HG02623 (cell line): ENCODE measurements around the gene CHADL.

Experiments
- ATAC-seq: cut with Tn5 transposase; IDR thresholded peaks from one replicate; pipeline ENCODE4 v1.9.1; 2021; ENCODE audit warnings: moderate library complexity; ENCODE audit not compliant: unreplicated experiment

The CHADL gene

DNA sequence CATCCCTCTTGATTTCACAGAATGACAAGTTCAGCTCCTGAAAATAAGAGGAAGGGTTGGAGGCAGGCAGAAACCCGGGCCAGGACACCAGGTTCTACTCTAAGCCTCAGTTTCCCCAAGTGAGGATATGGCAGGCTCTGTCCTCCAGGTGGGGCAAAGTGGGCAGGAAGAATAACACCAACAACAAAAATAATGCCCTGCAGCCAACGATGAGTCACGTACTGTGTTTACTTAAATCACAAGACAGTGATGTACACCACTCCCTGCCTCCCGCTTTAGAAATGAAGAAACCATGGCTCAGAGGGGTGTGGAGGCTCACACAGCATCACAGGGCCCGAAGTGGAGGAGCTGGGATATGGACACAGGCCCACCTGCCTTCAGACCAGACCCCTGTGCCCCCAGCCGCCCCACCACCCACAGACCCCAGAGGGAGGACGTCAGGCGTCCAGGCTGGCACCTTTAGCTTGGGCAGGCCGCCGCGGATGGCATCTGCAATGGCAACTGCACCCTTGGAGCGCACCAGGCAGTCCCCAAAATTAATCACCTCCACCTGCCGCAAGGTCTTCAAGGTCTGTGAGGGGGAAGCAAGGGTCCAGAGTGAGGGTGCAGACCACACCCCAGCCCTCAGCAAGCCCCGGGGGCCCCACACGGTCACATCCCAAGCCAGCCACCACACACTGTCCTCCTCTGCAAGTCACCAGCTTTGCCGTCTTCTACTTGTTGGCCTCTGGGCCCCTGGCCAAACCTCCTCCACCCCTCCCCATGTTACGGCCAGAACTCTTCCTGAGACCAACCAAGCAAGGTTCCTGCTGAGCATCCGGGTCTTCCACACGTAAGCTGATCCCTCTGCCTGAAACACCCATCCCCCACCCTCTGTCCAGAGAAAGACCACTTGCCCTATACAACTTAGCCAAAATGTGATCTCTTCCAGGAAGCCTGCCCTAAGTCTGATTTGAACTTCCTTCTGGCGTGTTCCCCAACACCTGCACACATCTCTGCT lies 15.8 kb upstream of the CHADL start:
- ATAC-seq = no peak

DNA sequence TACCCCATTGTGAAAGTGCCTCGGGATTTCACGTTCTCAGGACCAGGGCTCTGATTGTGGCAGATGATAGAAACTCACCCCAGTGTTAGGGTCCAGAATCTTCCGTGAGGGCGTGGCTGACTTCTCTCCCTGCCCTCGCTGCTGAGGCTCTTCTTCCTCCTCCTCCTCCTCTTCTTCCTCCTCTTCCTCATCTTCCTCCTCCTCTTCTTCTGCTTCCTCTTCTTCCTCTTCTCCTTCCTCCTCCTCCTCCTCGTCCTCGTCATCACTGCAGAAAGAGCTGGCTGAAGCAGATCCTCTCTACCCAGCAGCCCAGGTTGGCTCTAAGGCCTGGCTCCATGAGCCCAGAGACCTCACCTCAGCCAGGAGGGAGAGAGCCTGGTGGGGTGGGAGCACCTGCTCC lies 13.5 kb upstream of the CHADL start:
- ATAC-seq = no peak

DNA sequence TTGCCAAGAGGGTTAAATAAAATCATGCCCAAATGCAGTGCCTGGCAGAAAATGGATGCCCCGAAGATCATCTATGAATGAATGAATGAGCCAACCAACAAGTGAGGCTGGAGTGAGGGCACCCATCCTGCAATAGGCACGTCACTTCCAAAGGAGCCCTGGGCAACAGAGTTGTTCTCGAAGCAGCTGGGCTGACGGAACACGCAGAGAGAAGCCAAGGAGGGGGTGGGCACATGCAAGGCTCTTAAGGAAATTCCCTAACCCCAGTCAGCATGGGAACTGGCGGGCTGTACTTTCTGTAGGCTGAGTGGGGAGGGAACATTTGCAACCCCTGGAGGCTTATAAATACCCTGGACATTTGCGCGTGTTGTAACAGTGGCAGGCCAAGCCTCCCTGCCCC lies 11.6 kb upstream of the CHADL start:
- no peak for ATAC-seq

DNA sequence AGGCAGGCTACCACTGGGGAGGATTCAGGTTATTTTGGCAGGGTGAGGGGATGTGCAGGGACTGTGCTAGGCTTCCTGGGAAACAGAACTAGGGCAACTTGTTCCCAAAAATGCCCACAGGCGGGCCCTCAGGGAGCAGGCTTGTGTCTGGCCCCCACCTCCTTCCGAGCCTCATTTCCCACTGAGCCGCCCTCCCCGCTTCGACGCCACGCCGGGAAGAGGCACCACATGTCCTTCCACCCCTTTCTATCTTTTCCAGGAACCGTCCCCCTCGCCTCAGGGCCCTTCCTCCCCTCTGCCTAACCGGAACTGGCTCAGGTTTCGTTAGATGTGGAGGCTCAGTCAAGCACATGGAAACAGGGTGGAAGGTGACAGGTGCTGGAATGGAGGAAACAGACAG lies 9.4 kb upstream of the CHADL start:
- ATAC-seq = no peak

DNA sequence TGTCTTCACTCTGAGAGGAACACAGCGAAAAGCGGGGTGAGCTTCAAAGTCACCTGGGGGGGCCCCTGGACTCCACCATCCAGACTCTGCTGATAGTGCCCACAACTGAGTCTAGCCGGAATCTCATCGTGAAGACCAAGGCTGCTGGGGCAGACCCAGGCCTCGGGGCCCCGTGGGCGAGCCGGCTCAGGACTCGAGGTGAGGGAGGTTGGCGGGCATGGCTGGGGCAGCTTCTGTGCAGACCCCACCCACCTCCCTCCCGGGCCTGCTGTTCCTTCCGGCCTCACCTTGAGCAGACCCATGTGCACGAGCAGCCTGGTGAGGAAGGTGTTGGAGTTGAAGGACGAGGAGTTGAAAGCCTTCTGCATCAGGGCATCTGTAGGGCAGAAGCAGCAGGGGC lies 8.7 kb upstream of the CHADL start:
- no peak for ATAC-seq

DNA sequence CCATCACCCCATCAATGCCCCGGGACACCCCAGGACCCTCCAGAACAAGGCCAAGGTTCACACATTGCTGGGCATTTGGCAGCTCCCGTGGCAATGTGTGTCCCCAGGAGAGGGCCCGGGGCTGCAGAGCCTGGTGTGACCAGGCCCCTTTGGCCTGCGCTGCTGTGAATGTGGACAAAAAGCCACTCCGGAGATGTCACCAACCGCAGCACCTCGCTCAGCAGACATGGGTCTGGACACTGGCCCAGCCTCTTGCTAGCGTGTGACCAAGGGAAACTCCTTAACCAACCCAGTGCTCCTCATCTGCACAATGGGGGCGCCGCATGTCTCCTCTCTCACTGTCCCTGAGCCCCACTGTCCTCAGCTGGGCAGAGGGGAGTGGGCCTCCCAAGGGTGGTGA lies 8.0 kb upstream of the CHADL start:
- no peak for ATAC-seq

DNA sequence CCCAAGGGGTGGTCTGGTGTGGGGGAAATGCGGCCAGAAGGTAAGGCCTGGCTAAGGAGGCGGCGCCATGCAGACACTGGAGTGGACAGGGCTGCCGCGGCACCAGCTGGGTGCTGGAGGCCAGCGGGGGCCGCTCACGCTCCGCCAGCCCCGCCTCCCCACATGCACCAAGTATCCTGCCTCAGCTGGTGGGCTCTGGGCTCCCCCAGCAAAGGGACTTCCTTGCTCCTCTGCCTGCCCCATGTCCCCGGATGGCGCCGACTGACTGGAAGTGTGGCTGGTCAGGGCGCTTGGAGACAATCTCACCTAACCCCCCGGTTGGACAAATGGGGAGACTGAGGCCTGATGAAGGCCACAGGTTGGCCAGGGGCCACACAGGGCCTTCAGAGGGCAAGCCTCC lies 7.6 kb upstream of the CHADL start:
- no peak for ATAC-seq

DNA sequence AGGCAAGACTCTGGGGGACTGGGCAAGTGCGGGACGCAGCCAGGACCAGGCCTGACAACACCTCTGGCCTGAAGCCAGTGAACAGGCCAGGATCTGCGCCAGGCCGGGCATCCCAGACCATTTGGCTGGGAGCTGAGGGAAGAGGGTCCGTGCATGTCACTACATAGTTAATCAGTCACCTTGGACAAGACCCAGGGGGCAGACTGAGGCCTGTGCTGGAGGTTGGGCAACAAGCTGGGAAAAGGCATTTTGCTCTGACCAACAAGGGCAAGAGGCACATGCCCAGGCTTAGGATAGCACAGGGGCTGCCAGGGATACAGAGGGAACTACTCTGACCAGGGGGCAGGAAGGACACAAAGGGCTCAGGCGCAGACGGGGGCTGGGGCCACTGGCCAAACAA lies 7.0 kb upstream of the CHADL start:
- ATAC-seq = no peak

DNA sequence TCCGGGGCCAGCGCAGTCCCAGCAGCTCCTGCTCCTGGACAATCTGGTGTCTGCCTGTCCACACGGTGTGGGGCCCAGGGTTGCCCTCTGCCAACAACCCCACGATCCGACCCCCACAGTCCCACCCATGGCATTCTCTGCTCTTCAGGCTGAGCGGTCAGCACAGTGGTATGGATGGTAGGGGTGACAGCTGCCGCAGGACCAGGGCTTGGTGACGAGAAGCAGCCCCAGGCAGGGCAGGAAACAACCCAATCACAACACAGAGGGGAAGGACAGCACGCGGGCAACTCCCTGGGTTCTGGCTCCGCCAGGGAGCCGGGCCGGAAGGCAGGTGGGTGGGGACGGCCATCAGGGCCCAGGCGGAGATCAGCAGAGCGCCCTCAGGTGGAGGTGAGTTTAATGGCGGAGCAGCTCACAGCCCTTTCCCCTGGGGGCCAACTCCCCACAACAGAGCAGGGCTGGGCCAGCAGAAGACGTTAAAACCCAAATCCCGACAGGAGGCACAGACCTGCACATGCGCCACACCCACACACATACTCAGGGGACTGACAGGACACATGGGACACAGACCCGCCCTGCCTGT lies 5.3 kb upstream of the CHADL start:
- no peak for ATAC-seq

DNA sequence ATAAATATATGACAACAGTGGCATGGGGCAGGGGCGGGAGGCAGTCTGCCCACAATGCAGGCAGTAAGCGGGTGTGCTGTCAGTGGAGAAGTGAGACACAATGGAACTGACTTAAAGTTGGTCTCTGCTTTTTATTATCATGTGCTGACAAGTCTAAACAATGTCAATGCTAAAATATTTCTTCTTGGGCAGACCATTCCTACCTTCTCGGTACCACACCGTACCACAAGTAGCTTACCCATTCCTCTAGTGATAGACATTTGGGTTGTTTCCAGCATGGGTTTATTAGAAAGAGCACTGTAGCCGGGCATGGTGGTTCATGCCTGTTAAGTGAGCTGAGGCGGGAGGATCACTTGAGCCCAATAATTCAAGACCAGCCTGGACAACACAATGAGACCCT lies 2.6 kb upstream of the CHADL start:
- no peak for ATAC-seq

DNA sequence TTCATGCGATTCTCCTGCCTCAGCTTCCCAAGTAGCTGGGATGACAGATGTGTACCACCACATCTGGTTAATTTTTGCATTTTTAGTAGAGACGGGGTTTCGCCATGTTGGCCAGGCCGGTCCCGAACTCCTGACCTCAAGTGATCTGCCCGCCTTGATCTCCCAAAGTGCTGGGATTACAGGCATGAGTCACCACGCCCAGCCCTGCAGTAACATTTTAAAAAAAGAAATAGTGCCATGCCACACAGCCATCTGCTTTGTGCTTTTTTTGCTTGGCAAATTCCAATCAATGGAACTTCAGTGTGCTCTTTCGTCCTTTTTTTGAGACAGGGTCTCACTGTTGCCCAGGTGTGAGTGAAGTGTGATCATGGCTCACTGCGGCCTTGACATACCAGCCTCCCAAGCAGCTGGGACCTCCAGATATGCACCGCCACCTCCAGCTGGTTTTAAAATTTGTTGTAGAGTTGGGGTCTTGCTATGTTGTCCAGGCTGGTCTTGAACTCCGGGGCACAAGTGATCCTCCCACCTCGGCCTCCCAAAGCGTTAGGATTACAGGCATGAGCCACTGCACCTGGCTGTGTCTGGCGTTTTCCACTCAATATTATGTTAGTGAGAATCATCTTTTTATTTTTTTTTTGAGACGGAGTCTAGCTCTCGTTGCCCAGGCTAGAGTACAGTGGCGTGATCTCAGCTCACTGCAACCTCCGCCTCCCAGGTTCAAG lies 1.8 kb upstream of the CHADL start:
- no peak for ATAC-seq

DNA sequence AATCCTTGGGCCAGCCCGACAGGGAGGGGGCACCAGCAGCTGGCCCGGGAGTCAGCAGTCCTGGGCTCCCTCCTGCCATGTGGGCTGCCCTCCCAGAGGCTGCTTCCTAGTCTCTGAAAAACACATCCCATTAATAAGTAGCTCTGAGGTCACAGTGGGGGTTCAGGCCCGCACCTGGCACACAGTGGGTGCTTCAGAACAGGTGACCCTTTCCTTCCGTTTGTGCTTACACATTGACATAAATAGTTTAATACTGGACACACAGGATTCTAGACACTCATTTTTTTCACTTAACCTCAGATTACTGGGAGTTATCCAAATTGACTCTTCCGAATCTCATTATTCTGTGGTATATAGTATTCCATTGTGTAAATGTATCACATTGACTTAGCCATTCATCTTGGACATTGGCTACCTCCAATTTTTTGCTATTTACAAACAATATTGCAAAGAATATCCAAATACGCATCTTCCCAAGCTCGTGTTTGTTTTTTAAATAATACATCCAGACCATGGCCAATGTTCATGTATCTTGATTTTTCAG lies 474 bp upstream of the CHADL start:
- no peak for ATAC-seq

DNA sequence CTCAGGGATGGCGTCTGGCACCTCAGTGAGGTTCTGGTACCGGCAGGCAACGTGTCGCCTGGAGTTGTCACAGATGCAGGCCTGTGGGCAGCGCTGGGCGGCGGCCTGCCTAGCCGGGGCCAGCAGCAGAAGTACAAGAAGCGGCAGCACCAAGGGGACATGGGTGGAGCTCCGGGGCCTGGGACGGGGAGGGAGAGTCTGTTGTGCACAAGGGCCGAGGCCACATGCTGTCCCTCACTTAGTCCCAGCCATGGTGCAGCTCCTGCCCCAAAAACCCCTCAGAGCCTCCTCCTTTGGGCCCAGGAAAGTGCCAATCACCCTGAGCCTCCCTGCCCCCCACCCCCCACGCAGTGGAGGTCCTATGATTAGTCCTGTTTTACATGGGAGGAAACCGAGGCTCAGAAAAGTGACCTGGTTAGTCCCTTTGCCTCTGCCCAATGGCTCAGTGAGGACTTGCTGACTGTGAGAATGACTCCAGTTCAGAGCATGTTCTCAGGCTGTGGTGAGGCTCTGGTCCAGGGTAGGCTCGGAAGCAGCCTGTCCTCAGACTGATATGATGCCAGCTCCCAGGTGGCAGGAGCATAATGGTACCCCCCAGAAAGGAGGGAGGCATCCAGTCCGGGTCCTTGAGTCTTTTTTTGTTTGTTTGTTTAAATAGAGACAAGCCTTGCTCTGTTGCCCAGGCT lies 1.1 kb downstream of the CHADL start:
- ATAC-seq = no peak

DNA sequence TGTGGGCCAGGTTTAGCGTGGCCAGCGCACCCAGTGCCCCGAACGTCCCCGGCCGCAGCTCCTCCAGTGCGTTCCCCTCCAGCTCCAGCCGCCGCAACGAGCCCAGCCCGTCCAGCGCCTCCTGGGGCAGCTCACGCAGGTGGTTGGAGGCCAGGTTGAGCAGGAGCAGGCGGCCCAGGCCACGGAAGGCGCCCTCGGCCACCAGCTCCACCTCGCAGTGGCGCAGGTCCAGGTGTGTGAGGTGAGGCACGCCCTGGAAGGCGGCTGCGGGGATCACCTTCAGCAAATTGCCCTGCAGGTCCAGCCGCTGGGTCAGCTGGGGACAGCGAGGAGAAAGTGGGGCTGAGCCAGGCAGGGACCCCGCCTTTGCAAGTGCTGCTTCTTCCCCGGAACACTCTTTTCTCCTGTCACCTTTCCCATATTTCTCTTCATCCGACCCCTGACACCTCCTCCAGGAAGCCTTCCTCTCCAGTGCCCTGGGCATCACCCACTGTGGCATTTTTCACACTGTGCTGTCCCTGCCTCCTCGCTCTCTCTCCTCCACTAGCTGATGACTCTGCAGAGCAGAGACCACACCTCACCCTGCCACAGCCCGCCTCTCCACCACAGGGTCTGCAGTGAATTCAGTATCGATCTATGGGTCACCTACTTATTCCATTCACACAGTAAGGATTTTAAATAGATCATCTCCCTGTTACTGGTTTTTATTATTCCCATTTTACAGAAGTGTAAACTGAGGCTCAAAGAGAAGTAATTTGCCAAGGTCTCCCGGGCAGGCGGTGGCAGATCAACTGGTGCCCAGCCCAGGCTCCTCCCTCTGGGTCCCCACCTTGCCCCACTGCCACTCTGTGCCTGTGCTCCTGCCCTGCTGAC lies 1.9 kb downstream of the CHADL start:
- ATAC-seq = no peak

DNA sequence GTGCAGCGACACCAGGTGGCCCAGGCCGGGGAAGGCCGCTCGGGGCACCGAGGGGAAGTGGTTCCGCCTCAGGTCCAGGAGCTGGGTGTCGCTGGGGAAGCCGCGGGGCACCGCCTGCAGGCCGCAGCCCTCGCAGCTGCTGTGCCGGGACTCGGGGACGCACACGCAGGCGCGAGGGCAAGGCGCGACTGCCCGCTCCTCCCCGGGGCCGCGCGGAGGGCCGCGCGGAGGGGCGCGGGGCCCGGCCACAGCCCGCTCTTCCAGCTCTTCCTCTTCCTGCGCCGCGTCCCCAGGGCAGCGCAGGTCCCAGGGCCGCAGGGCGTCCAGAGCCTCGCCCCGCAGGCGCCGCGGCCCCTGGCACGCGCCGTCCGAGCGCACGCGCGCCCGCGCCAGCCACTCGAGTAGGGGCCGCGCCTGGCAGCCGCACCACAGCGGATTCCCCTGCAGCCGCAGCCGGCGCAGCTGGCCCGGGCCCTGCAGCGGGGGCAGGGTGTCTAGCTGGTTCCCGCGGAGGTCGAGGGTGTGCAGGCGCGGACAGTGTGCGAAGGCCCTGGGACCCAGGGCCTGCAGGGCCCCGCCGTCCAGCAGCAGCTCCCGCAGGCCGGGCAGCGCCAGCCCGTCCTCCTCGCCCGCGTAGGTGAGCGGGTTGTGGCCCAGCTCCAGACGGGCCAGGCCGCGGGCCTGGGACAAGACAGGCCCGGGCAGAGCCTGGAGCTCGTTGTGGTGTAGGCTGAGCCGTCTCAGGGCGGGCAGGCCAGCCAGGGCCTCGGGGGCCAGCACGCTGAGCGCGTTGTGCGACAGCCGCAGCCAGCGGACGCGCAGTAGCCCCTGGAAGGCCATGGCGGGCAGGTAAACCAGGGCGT lies 2.8 kb downstream of the CHADL start:
- ATAC-seq = no peak

DNA sequence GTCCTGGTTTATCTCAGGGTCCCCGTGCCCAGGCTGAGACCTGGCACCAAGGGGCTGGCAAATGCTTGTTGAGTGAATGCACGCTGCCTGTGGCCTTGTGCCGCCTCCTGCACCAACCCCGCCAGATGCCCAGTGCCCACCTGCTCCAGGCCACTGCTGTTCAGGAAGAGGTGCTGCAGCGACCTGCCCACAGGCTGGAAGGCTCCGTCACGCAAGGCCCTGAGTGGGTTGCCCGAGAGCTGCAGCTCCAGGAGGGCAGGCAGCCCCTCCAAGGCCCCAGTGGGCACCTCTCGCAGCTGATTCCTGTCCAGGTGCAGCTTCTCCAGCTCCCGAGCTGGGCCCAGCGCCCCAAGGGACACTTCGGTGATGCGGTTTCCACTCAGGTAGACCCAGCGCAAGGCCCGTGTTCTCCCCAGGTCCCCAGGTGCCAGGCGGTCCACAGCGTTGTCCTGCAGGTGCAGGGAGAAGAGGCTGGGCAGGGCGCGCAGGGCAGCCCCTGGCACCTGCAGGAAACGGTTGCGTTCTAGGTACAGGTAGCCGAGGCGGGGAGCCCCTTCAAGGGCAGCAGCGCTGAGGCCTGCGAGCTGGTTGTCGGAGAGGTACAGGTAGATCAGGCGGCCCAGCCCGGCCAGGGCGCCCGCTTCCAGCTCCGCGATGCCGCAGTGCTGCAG lies 3.6 kb downstream of the CHADL start:
- ATAC-seq = no peak

DNA sequence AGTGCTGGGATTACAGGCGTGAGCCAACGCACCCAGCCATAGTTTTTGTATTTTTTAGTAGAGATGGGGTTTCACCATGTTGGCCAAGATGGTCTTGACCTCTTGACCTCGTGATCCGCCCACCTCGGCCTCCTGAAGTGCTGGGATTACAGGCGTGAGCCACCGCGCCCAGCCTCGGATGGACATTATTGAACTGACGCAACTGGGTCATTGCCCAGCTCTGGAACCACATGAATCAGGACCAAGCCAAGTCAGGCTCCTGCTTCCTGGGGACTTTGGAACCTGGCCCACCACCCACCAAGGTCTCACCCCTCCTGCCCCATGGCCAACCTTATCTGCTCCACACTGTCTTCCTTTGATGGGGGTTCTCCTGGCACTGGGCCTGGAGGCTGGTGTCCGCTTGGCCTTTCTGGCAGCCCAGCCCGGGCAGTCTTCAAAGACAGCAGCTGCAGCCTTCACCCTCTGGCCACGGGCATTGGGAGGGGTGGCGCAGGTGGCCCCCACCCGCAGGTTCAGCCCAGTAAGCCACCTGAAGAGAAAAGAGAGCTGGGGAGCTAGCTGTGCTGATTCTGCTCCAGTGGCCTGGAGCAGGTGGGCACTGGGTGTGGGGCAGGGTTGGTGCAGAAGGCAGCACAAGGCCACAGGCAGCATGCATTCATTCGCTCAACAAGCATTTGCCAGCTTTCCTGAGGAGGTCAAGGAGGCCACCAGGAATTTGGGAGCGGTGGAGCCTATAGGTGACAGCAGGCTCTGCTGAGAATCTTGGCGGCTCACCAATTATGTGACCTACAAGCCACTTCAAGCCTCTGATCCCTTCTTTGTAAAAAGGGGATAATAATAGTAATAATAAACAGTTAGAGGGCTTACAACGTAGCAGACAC lies 5.7 kb downstream of the CHADL start:
- no peak for ATAC-seq

DNA sequence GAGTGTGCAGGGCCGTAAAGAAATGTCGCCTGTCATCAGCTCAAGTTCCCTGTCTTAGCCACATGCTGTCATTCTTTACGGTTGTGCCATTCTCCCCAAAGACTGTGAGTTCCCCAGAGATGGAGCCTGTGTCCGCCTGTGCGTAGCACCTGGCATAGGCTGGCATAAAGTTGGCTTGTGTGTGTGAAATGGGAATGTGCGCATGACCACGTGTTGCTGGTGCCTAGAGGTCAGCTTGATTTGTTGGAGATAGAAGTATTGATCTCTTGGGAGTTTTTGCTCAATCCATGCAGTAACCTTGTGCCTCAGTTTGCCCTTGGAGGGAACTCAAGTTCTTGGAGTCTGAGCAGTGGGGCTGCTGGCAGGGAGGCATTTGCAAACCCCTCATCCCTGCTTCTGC lies 9.4 kb downstream of the CHADL start:
- no peak for ATAC-seq
